Activated T-helper 17 cell treated with anti-CD3 and anti-CD28 coated beads, Interleukin-2, amount 50 U/mL, for 72 hours (primary cell): ENCODE measurements around the gene DNA2. TPM values are rescaled to one million over a fixed set of nuclear protein-coding genes. Genes with fewer than 3 reads are reported as not detected.

Experiments used
- ATAC-seq: fragments of 150-1000 bp; cut with Tn5 transposase; replicated peaks from 2 replicates; pipeline ENCODE4 v1.10.0; 2021; ENCODE audit warnings: mild to moderate bottlenecking, moderate library complexity
- H3K27ac Mint-ChIP-seq: one replicate; pipeline ENCODE4 v1.8.0; 2022; ENCODE audit warnings: mixed read lengths
- H3K27me3 Mint-ChIP-seq: one replicate; pipeline ENCODE4 v1.8.0; 2022; ENCODE audit warnings: mixed read lengths
- H3K36me3 Mint-ChIP-seq: one replicate; pipeline ENCODE4 v1.8.0; 2022; ENCODE audit warnings: low read depth, mild to moderate bottlenecking, mixed read lengths
- H3K4me1 Mint-ChIP-seq: one replicate; pipeline ENCODE4 v1.8.0; 2022; ENCODE audit warnings: mixed read lengths
- H3K4me3 Mint-ChIP-seq: one replicate; pipeline ENCODE4 v1.8.0; 2022; ENCODE audit warnings: mild to moderate bottlenecking, mixed read lengths
- H3K9me3 Mint-ChIP-seq: one replicate; pipeline ENCODE4 v1.8.0; 2022; ENCODE audit warnings: mixed read lengths
- total RNA-seq, 2 donors: library from RNA; stranded (reverse); gene quantifications; one replicate each; pipeline ENCODE4 v1.2.3, GENCODE V29; 2022

Gene DNA2
- total RNA-seq, 2 donors from 2014 or later = 35.0 to 39.8 TPM

DNA sequence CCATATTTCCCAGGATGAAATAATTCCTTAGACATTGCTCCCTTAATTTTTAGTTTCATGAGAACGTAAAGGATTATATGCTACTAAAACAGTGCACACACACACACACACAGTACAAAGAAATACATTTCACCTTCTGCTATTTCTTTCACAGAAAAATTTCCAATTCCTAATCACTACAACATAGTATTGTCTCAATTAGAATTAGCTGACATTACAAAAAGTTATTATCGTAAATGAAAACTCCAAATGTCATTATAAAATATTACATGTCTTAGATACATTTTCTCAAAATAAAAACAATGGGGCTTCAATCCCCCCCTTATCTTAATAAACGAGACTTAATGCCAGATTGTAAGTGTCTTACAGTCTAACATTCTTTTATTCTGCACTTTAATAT is 52.4 kb downstream of the DNA2 start:
- peaks cover 85% of the 10 kb centered on the region for H3K36me3 Mint-ChIP-seq
- H3K4me3 Mint-ChIP-seq = no peak overlapping the region

DNA sequence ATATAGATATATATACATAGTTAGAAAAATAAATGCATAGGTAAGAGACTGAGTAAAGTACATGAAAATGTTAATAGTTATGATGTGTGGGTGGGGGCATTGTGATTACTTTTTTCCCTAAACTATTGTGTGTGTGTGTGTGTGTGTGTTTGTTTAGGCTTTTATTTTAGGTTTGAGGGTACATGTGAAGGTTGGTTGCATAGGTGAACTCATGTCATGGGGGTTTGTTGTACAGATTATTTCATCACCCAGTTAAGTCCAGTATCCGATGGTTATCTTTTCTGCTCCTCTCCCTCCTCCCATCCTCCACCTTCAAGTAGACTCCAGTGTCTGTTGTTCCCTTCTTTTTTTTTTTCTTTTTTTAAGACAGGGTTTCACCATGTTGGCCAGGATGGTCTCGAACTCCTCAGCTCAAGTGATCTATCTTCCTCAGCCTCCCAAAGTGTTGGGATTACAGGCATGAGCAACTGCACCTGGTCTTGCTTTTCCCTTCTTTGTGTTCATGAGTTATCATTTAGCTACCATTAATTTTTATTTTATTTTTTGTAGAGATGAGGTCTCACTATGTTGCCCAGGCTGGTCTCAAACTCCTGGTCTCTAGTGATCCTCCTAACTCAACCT is 62.8 kb downstream of the DNA2 start:
- H3K4me1 Mint-ChIP-seq = peaks cover 10% of the 10 kb centered on the region
- H3K36me3 Mint-ChIP-seq = no peaks in the 10 kb centered on the region
- no peak overlapping the region for H3K4me3 Mint-ChIP-seq
- no peak overlapping the region for H3K27ac Mint-ChIP-seq
- H3K9me3 Mint-ChIP-seq = no peaks in the 10 kb centered on the region
- H3K27me3 Mint-ChIP-seq = no peaks in the 10 kb centered on the region
- ATAC-seq = no peak

More for the DNA sequence above, 52.4 kb downstream of the DNA2 start:
- H3K27me3 Mint-ChIP-seq = no peaks in the 10 kb centered on the region
- ATAC-seq = no peak
- no peak overlapping the region for H3K27ac Mint-ChIP-seq
- H3K4me1 Mint-ChIP-seq = peaks cover 8% of the 10 kb centered on the region
- H3K9me3 Mint-ChIP-seq = no peaks in the 10 kb centered on the region

DNA sequence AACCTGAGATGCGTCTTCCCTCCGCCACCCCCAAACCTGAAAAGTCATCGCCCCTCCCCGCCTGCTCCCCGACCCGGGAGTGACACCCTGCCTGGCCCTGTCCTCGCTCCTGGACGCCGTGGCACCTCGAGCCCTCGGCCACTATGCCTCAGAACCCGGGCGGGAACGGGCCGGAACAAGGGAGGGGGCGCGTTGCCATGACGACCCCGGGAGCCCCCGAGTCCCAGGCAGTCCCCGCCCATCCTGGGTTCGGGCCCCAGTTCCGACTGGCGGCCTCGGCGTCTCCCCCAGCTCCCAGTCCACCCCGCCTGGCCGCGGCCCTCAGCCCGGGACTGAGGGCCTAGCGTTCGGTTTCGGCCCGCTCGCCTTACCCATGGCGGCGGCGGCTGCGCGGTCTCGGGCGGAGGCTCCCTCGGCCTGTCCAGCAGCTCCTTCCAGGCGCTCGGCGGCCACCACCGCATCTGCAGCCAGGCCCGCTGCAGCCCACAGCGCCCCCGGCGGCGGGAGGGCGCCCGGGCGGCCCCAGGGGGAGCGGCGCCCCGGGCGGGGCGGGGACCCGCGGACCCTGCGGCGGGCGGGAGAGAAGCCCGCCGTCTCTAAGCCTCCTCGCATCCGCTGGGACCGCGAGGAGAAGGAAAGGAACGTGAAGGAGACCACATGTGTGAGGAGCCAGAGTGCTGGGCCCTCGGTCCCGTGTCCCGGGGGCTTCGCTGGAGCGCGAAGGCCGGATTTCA is 64.8 kb downstream of the DNA2 start, which contains the start of gene RUFY2:
RUFY2 (minus strand) TSS at position 463 of the 734 bp plus-strand sequence; CDS start at position 375, 88 bp downstream.
- peak; percentile 97 for ATAC-seq
- Mint-ChIP-seq H3K4me1 (peaks cover 10% of the 10 kb centered on the region), H3K36me3 (no peaks in the 10 kb centered on the region)

DNA sequence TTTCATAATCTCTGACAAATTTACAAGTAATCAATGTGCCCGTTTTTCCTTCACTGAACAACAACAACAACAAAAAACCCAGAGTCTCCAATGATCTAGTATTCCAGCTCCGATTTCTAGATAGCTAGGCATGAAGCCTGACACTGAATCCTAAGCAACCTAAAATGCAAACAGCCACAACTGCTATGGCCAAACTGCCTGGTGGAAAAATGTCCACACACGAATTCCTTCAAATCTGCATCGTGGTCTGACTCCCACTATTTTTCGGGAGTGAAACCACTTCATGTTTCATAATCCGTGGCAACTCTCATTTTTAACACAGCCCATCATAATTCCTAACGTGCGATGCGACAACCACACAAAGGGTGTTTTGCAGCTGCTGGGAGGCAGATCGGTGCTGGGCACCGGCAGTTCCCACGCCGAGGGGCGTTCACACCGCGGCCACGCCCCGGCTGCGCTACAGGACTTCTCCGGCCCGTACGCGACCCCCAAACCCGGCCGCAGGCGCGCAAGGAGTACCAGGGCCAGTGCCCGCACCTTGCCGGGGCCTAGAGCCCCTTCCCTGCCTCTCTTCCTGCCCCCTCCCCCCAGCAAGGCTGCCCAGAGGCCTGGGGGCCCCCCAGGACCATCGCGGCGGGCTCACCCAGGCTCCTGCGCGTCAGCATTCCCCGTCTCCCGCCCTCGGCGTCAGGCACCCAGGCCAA is 65.5 kb downstream of the DNA2 start:
- ATAC-seq = peak; percentile 39
- Mint-ChIP-seq H3K4me3 (peak overlapping the region; percentile 86), H3K27ac (peak overlapping the region; percentile 84), H3K4me1 (peaks cover 10% of the 10 kb centered on the region), H3K27me3 (no peaks in the 10 kb centered on the region), H3K36me3 (peaks cover 5% of the 10 kb centered on the region), H3K9me3 (no peaks in the 10 kb centered on the region)

More for the DNA sequence above, 64.8 kb downstream of the DNA2 start, which contains the start of gene RUFY2:
- Mint-ChIP-seq H3K4me3 (peak within 1 kb of the TSS; percentile 86), H3K27me3 (no peaks in the 10 kb centered on the region), H3K27ac (peak within 1 kb of the TSS; percentile 84), H3K9me3 (no peaks in the 10 kb centered on the region)

DNA sequence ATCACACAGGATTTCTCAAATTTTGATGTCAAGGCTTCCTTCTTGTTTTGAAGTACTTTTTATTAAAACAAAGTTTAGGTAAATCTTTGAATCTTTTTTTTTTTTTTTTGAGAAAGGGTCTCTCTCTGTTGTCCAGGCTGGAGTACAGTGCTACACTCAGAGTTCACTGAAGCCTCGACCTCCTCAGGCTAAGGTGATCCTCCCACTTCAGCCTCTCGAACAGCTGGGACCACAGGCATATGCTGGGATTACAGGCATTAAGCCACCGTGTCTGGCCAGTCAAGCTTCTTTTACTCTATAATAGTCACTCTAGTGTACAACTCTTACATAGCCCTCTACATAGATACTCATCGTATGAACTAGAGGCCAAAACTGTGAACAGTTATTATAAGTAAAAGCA is 68.1 kb downstream of the DNA2 start:
- Mint-ChIP-seq H3K27ac (no peak overlapping the region), H3K4me1 (peaks cover 10% of the 10 kb centered on the region), H3K27me3 (no peaks in the 10 kb centered on the region), H3K36me3 (peaks cover 20% of the 10 kb centered on the region), H3K9me3 (no peaks in the 10 kb centered on the region), H3K4me3 (no peak overlapping the region)
- ATAC-seq = no peak

DNA sequence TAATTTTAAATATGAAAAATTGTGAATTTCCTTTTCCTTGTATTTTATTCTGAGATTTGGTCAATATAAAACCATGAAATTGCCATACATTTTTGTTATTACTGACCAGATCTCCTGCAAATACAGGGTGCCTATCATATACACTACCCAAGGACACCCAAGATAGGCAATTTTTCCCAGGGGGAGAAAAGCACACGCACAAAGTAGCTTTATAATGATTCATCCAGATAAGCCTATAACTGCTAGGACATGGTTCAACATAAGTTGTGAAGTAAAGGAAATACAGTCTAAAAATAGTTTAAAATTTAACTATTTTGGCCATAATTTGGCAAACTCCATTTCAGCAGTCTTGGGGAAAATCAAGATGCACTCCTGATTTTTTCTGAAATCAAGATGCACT is 69.5 kb downstream of the DNA2 start:
- Mint-ChIP-seq H3K27ac (no peak overlapping the region), H3K4me1 (peaks cover 10% of the 10 kb centered on the region), H3K36me3 (peaks cover 20% of the 10 kb centered on the region), H3K4me3 (no peak overlapping the region), H3K9me3 (no peaks in the 10 kb centered on the region), H3K27me3 (no peaks in the 10 kb centered on the region)
- no peak for ATAC-seq

DNA sequence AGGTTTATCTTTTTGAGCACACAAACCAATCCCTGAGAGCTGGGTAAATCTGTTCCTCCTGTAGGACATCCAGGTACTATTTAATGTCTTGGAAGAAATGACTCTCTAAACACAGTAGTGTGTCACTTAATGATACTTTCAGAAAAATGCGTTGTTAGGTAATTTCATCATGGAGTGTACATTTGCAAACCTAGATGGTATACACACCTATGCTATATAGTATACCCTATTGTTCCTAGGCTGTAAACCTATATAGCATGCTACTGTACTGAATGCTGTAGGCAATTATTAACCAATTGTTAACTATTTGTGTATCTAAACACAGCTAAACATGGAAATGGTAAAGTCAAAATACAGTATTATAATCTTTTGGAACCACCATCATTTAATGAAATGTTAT is 74.8 kb downstream of the DNA2 start:
- no peaks in the 10 kb centered on the region for H3K27me3 Mint-ChIP-seq
- no peak for ATAC-seq
- no peaks in the 10 kb centered on the region for H3K4me1 Mint-ChIP-seq
- no peak overlapping the region for H3K4me3 Mint-ChIP-seq
- no peak overlapping the region for H3K27ac Mint-ChIP-seq
- H3K36me3 Mint-ChIP-seq = peaks cover 68% of the 10 kb centered on the region
- no peaks in the 10 kb centered on the region for H3K9me3 Mint-ChIP-seq

DNA sequence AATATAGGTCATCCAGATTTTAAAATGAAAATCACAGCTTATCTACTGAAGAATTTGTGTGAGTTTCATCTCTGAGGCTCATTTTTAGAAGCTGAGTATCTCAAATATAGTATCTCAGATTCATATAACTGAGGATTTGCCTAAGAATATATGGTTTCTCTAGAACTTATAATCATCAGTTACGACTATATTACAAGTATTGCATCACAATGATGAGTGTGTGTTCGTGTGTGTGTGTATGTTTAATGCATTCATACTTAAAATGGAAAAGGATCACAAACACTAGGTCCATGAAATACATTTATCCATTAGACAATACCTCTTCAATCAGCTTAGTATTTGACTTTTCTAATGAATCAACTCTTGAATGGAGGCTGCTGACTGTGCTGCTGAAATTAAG is 86.0 kb downstream of the DNA2 start:
- Mint-ChIP-seq H3K27me3 (no peaks in the 10 kb centered on the region), H3K4me1 (no peaks in the 10 kb centered on the region), H3K4me3 (no peak overlapping the region), H3K36me3 (peaks cover 72% of the 10 kb centered on the region), H3K27ac (no peak overlapping the region), H3K9me3 (no peaks in the 10 kb centered on the region)
- ATAC-seq = no peak

DNA sequence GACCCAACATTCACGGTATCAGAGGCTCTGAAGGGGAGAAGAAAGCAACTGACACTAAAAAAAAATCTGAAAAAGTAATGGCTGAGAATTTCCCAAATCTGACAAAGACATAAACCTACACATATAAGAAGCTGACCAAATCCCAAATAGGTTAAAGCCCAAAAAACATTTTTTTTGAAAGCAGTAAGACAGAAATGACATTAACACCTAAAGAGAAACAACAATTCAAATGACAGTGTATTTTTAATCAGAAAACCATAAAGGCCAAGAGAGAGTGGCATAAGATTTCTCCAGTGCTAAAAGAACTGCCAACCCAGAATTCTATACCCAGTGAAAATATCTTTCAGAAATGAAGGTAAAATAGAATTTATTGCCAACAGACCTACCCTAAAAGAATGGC is 100.2 kb downstream of the DNA2 start:
- H3K36me3 Mint-ChIP-seq = peaks cover 60% of the 10 kb centered on the region
- ATAC-seq = no peak
- no peak overlapping the region for H3K27ac Mint-ChIP-seq
- H3K27me3 Mint-ChIP-seq = no peaks in the 10 kb centered on the region
- no peaks in the 10 kb centered on the region for H3K9me3 Mint-ChIP-seq
- no peak overlapping the region for H3K4me3 Mint-ChIP-seq
- no peaks in the 10 kb centered on the region for H3K4me1 Mint-ChIP-seq

DNA sequence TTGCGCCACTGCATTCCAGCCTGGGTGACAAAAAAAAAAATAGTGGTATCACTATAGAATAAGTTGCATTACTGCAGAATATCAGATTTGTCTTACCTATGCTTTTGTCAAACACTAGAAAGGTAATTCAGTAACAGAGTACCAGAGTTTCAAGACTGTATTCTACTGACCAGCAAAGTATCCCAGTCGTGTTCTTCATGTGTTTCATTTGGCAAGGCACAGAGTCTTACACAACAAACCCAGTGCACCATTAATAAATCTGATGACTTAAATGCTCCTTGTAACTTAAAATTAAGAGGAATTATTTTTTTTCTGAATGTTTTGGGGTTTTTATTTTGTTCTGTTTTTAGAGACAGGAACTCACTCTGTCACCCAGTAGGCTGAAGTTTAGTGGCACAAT is 104.7 kb downstream of the DNA2 start:
- Mint-ChIP-seq H3K36me3 (peaks cover 57% of the 10 kb centered on the region), H3K27me3 (no peaks in the 10 kb centered on the region), H3K4me1 (no peaks in the 10 kb centered on the region), H3K4me3 (no peak overlapping the region), H3K9me3 (no peaks in the 10 kb centered on the region), H3K27ac (no peak overlapping the region)
- no peak for ATAC-seq

DNA sequence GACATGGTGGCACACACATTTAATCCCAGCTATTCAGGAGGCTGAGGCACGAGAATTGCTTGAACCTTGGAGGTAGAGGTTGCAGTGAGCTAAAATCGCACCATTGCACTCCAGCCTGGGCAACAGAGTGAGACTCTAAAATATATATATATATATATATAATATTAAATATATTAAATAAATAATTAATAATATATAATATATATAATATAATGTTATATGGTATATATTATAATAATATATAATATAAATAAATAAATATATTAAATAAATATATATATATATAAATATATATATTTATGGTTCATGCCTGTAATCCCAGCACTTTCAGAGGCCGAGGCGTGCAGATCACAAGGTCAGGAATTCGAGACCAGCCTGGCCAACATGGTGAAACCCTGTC is 105.2 kb downstream of the DNA2 start:
- Mint-ChIP-seq H3K4me3 (no peak overlapping the region), H3K9me3 (no peaks in the 10 kb centered on the region), H3K27ac (no peak overlapping the region), H3K4me1 (no peaks in the 10 kb centered on the region), H3K36me3 (peaks cover 57% of the 10 kb centered on the region), H3K27me3 (no peaks in the 10 kb centered on the region)
- ATAC-seq = no peak

DNA sequence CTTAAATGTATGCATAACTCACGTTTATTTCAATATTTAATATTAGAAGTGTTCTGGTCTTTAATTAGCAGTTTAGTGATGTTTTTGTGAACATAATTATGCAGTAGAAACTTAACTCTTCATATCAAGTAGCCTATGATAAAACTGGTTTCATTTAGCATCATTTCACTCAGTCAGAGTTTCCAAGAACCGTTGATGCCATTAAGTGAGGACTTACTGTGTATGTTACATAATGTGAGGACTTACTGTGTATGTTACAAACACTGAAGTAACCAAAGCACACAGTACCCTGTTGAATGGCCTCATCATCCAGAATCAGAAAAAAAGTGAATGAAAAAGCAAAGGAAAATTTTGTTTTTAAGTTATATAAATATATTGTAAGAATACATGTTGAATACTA is 106.2 kb downstream of the DNA2 start:
- no peaks in the 10 kb centered on the region for H3K27me3 Mint-ChIP-seq
- H3K27ac Mint-ChIP-seq = no peak overlapping the region
- H3K9me3 Mint-ChIP-seq = no peaks in the 10 kb centered on the region
- ATAC-seq = no peak
- no peak overlapping the region for H3K4me3 Mint-ChIP-seq
- H3K36me3 Mint-ChIP-seq = peaks cover 55% of the 10 kb centered on the region
- no peaks in the 10 kb centered on the region for H3K4me1 Mint-ChIP-seq

DNA sequence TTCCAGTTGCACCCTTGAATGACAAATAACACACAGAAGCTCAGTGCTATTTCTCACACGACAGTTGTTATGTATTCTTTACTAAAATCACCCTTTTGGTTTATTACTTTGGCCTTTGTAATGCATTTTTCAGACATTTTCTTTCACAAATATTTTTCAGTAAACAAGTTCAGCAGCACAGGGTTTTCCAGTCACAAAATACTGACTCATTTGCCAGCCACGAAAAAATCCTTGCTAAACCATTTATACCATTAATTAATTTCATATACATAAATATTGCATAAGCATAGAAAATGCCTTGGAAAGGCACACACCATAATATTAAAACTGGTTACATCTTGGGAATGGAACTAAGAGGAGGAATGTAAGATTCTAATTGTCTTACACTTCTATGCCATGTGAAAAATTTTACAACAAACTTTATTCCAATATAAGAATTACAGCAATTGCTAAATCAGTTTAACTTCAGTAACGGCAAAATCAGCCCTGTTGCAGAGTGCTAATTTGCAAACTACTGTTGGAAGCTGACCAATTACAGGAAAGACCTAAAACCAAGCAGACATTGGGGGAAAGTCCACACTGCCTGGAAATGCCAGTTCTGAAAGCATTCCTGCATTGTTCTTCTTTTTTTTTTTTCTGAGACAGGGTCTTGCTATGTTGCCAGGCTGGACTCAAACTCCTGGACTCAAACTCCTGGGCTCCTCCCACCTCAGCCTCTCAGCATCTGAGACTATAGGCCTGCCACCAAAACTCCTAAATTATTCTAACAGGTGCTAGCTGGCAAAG is 107.5 kb downstream of the DNA2 start:
- H3K27me3 Mint-ChIP-seq = no peaks in the 10 kb centered on the region
- H3K4me3 Mint-ChIP-seq = no peak overlapping the region
- no peak overlapping the region for H3K27ac Mint-ChIP-seq
- no peak for ATAC-seq
- no peaks in the 10 kb centered on the region for H3K9me3 Mint-ChIP-seq
- H3K36me3 Mint-ChIP-seq = peaks cover 46% of the 10 kb centered on the region
- no peaks in the 10 kb centered on the region for H3K4me1 Mint-ChIP-seq
